Placental pericyte (primary cell): ENCODE measurements around the gene PLA2R1. TPM values are rescaled to one million over a fixed set of nuclear protein-coding genes. Genes with fewer than 3 reads are reported as not detected.

Experiments used
- total RNA-seq: library from RNA; depleted of rRNA; stranded (reverse); fragments of >200 nt; gene quantifications from 2 replicates; pipeline ENCODE4 v1.2.3, GENCODE V29; 2012

The PLA2R1 gene
- 1.8 and 4.9 TPM in 2 replicates for total RNA-seq

GRCh38 chr2:160062292-160063005, at the start of gene PLA2R1:
PLA2R1 (minus strand) TSS chr2:160062615; CDS start chr2:160062403, 212 bp downstream.

DNA sequence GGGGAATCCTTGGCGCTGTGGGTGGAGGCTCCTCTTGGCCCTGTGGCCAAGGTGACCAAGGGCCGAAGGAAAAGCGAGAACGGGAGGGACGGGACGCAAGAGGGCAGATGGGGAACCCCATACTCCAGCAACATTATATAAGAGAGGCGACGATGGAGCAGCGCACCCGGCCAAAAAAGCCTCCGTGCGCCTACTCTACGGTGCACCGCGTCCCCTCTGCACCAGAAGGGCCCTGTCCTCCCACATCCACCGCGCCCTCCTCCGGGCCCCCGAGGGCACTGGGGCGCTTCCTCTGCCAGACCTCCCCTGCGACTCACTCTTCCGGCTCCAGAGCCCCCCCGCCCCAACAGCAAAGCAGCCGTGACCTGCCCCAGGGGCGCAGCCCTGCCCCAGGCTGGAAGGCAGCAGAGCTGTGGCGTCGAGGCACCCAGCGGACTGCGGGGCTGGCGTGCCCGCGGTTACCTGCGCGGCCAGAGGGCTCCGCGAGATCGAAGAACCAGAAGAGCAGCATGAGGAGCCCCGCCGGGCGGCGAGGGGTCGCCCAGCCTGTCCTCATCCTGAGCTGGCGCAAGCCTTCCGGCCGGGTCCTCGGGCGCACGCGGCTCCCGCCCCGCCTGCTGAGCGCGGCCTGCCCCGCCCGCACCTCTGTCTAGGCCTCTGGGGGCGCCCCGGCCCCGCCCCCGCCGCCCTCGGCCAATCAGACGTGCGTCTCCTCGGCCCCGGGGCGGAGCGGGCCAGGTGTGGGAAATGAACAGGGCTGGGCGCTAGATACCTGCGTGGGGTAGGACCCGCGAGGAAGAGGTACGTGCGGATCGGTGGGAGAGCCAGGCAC, 158.1 kb downstream of the PLA2R1 start, which contains the start of gene LY75:
LY75 (minus strand) TSS at position 630 of the 832 bp plus-strand sequence.

Other genes starting within 250 kb of the PLA2R1 start
- 0.43 TPM in 1 of 2 replicates, not detected in the other for gene LY75, start 157.9 kb downstream of the PLA2R1 start, total RNA-seq
- 0.57 TPM in 1 of 2 replicates, not detected in the other for gene ITGB6, start 137.7 kb upstream of the PLA2R1 start, total RNA-seq